HG03469 (cell line): ENCODE results near the gene LIX1L.
A peak's percentile ranks its signal among the peaks of the same experiment; 100 is the strongest.

Experiments
- ATAC-seq: cut with Tn5 transposase; IDR thresholded peaks from one replicate; pipeline ENCODE4 v1.9.1; 2021; ENCODE audit warnings: mild to moderate bottlenecking, moderate library complexity, moderate number of reproducible peaks; ENCODE audit not compliant: unreplicated experiment

LIX1L gene

GRCh38 chr1:145897969-145898368, 59.8 kb downstream of the LIX1L start:
- no peak for ATAC-seq

GRCh38 chr1:145895471-145895870, 62.3 kb downstream of the LIX1L start:
- no peak for ATAC-seq

- no peak for ATAC-seq
Measured at GRCh38 chr1:145893306-145894055, 64.3 kb downstream of the LIX1L start.

- ATAC-seq: no peak
Measured at GRCh38 chr1:145892486-145893087, 65.2 kb downstream of the LIX1L start.

GRCh38 chr1:145891587-145892485, 66.0 kb downstream of the LIX1L start:
- ATAC-seq: no peak

GRCh38 chr1:145891143-145891542, 66.7 kb downstream of the LIX1L start:
- no peak for ATAC-seq

GRCh38 chr1:145889722-145890121, 68.1 kb downstream of the LIX1L start:
- ATAC-seq: no peak

GRCh38 chr1:145887631-145888030, 70.2 kb downstream of the LIX1L start:
- ATAC-seq: no peak

- no peak for ATAC-seq
Measured at GRCh38 chr1:145886816-145887215, 71.0 kb downstream of the LIX1L start.

GRCh38 chr1:145886390-145886789, 71.4 kb downstream of the LIX1L start:
- no peak for ATAC-seq

GRCh38 chr1:145885738-145886287, 72.0 kb downstream of the LIX1L start, which contains the start of gene ANKRD35:
Gene ANKRD35 (minus strand): TSS chr1:145885866. CDS start chr1:145885758, 108 bp downstream.
- ATAC-seq: peak; percentile 88

- no peak for ATAC-seq
Measured at GRCh38 chr1:145884675-145885074, 73.1 kb downstream of the LIX1L start.
